H9 (cell line): Measurements from ENCODE around the gene COL23A1. TPM values are rescaled to one million over a fixed set of nuclear protein-coding genes. Genes with fewer than 3 reads are reported as not detected.
A peak's percentile ranks its signal among the peaks of the same experiment; 100 is the strongest.

Experiments used
- DNase-seq: peaks from one replicate; pipeline ENCODE4 v3.0.0-alpha.2; 2017
- H2AFZ ChIP-seq: one replicate; pipeline ENCODE4 v1.6.1; 2013; ENCODE audit warnings: mild to moderate bottlenecking, low read length, control low read depth, moderate library complexity
- H2AK5ac ChIP-seq: 2 replicates; pipeline ENCODE4 v1.6.1; 2013; ENCODE audit warnings: low read length, control low read depth, mixed read lengths; ENCODE audit not compliant: insufficient read length
- H2BK120ac ChIP-seq: one replicate; pipeline ENCODE4 v1.6.1; 2013; ENCODE audit warnings: low read depth, mild to moderate bottlenecking, low read length, control low read depth, inconsistent platforms; ENCODE audit not compliant: poor library complexity, severe bottlenecking
- H2BK12ac ChIP-seq: 2 replicates; pipeline ENCODE4 v1.6.1; 2013; ENCODE audit warnings: low read length, control low read depth, mixed read lengths, low read depth; ENCODE audit not compliant: insufficient read length
- H2BK15ac ChIP-seq: 2 replicates; pipeline ENCODE4 v1.6.1; 2013; ENCODE audit warnings: low read depth, low read length, control low read depth
- H2BK20ac ChIP-seq: one replicate; pipeline ENCODE4 v1.6.1; 2013; ENCODE audit warnings: low read depth, mild to moderate bottlenecking, low read length, control low read depth, inconsistent platforms; ENCODE audit not compliant: poor library complexity, severe bottlenecking
- H2BK5ac ChIP-seq: 2 replicates; pipeline ENCODE4 v1.6.1; 2013; ENCODE audit warnings: low read length, control low read depth, mixed read lengths; ENCODE audit not compliant: insufficient read length
- H3K14ac ChIP-seq: 2 replicates; pipeline ENCODE4 v1.6.1; 2013; ENCODE audit warnings: low read length, control low read depth; ENCODE audit not compliant: insufficient read depth
- H3K18ac ChIP-seq: 2 replicates; pipeline ENCODE4 v1.6.1; 2013; ENCODE audit warnings: low read depth, mild to moderate bottlenecking, mixed read lengths, low read length, control low read depth; ENCODE audit not compliant: insufficient read length
- H3K23ac ChIP-seq: 2 replicates; pipeline ENCODE4 v1.6.1; 2013; ENCODE audit warnings: low read length, control low read depth, mixed read lengths, low read depth; ENCODE audit not compliant: insufficient read length
- H3K23me2 ChIP-seq: 2 replicates; pipeline ENCODE4 v1.6.1; 2013; ENCODE audit warnings: low read depth, mild to moderate bottlenecking, mixed read lengths, low read length, control low read depth; ENCODE audit not compliant: insufficient read length, poor library complexity, severe bottlenecking
- H3K27ac ChIP-seq: 2 replicates; pipeline ENCODE4 v1.5.1; 2013; ENCODE audit warnings: low read length, control low read depth, mixed read lengths, low read depth; ENCODE audit not compliant: insufficient read length
- H3K27me3 ChIP-seq: 2 replicates; pipeline ENCODE4 v1.6.1; 2013; ENCODE audit warnings: low read length, control low read depth, inconsistent platforms; ENCODE audit not compliant: insufficient read depth
- H3K4ac ChIP-seq: 2 replicates; pipeline ENCODE4 v1.6.1; 2013; ENCODE audit warnings: low read depth, mild to moderate bottlenecking, control low read depth, inconsistent platforms, low read length, moderate library complexity
- H3K4me1 ChIP-seq: 2 replicates; pipeline ENCODE4 v1.6.1; 2013; ENCODE audit warnings: low read length, control low read depth, inconsistent platforms; ENCODE audit not compliant: insufficient read depth
- H3K4me2 ChIP-seq: 2 replicates; pipeline ENCODE4 v1.6.1; 2013; ENCODE audit warnings: low read length, control low read depth, mixed read lengths; ENCODE audit not compliant: insufficient read length, insufficient read depth
- H3K56ac ChIP-seq: 2 replicates; pipeline ENCODE4 v1.6.1; 2013; ENCODE audit warnings: low read depth, mild to moderate bottlenecking, mixed read lengths, low read length, control low read depth; ENCODE audit not compliant: insufficient read length
- H3K79me1 ChIP-seq: 2 replicates; pipeline ENCODE4 v1.6.1; 2013; ENCODE audit warnings: low read depth, mild to moderate bottlenecking, moderate library complexity, low read length, control low read depth, inconsistent platforms; ENCODE audit not compliant: insufficient read depth, poor library complexity, severe bottlenecking
- H3K79me2 ChIP-seq: 2 replicates; pipeline ENCODE4 v1.6.1; 2013; ENCODE audit warnings: low read length, control low read depth, inconsistent platforms; ENCODE audit not compliant: insufficient read depth
- H3K9ac ChIP-seq: 2 replicates; pipeline ENCODE4 v1.6.1; 2013; ENCODE audit warnings: low read length, control low read depth, mixed read lengths; ENCODE audit not compliant: insufficient read length; ENCODE audit errors: extremely low read depth
- H3K9me3 ChIP-seq: one replicate; pipeline ENCODE4 v1.6.1; 2013; ENCODE audit warnings: low read depth, low read length, inconsistent platforms; ENCODE audit not compliant: control insufficient read depth
- H3T11ph ChIP-seq: one replicate; pipeline ENCODE4 v1.6.1; 2013; ENCODE audit warnings: mild to moderate bottlenecking, low read length, control low read depth, inconsistent platforms
- H4K20me1 ChIP-seq: one replicate; pipeline ENCODE4 v1.6.1; 2013; ENCODE audit not compliant: control insufficient read depth, insufficient read length, insufficient read depth
- H4K5ac ChIP-seq: 2 replicates; pipeline ENCODE4 v1.6.1; 2013; ENCODE audit warnings: low read depth, mild to moderate bottlenecking, mixed read lengths, low read length, control low read depth; ENCODE audit not compliant: insufficient read length
- H4K8ac ChIP-seq: replicated peaks from 2 replicates; pipeline ENCODE4 v1.6.1; 2013; ENCODE audit warnings: low read length, control low read depth, mixed read lengths, low read depth; ENCODE audit not compliant: insufficient read length
- H4K91ac ChIP-seq: 2 replicates; pipeline ENCODE4 v1.6.1; 2013; ENCODE audit warnings: low read depth, mild to moderate bottlenecking, moderate library complexity, mixed read lengths, low read length, control low read depth; ENCODE audit not compliant: insufficient read length
- H3K27ac Mint-ChIP-seq, 3 experiments: 2 replicates in 2 of 3; 3 replicates in 1 of 3; pipeline ENCODE4 v1.8.0; 2020 to 2021; ENCODE audit warnings: mixed read lengths in 3 of 3, mild to moderate bottlenecking in 1 of 3, moderate library complexity in 1 of 3
- H3K27me3 Mint-ChIP-seq: 2 replicates; pipeline ENCODE4 v1.8.0; 2021; ENCODE audit warnings: low read depth, mild to moderate bottlenecking, moderate library complexity, mixed read lengths
- H3K36me3 Mint-ChIP-seq, 3 experiments: 2 replicates in 2 of 3; 3 replicates in 1 of 3; pipeline ENCODE4 v1.8.0; 2020 to 2021; ENCODE audit warnings: low read depth in 3 of 3, mixed read lengths in 3 of 3; ENCODE audit not compliant: insufficient read depth in 1 of 3
- H3K4me1 Mint-ChIP-seq, 2 experiments: 2 replicates each; pipeline ENCODE4 v1.8.0; 2020; ENCODE audit warnings: mixed read lengths in 2 of 2
- H3K4me3 Mint-ChIP-seq, 2 experiments: 2 replicates in 1 of 2; 3 replicates in 1 of 2; pipeline ENCODE4 v1.8.0; 2020 to 2021; ENCODE audit warnings: mild to moderate bottlenecking in 2 of 2, mixed read lengths in 2 of 2, moderate library complexity in 1 of 2
- H3K9me3 Mint-ChIP-seq, 2 experiments: 2 replicates in 1 of 2; 3 replicates in 1 of 2; pipeline ENCODE4 v1.8.0; 2020; ENCODE audit warnings: mild to moderate bottlenecking in 2 of 2, mixed read lengths in 2 of 2, moderate library complexity in 1 of 2
- CTCF ChIP-seq: fragments of 200-600 bp; sonication (generic); conservative IDR thresholded peaks from 3 replicates; pipeline ENCODE4 v1.8.0; 2021; ENCODE audit warnings: antibody characterized with exemption, mild to moderate bottlenecking
- whole genome bisulfite sequencing: extraction: QIAGEN DNeasy Blood & Tissue Kit; methylation state at CpG from one replicate; pipeline ENCODE4 v1.1.7; 2013; ENCODE audit warnings: missing lambda C conversion rate, low lambda C conversion rate, mixed read lengths; ENCODE audit not compliant: insufficient read length; ENCODE audit errors: extremely low coverage; 5-methylcytosine and 5-hydroxymethylcytosine counted together
- total RNA-seq: library from RNA; stranded (reverse); gene quantifications from 2 replicates; pipeline ENCODE4 v1.2.1, GENCODE V29; 2021

Gene COL23A1
- total RNA-seq, 1 experiment from 2014 or later = 2.6 TPM

DNA sequence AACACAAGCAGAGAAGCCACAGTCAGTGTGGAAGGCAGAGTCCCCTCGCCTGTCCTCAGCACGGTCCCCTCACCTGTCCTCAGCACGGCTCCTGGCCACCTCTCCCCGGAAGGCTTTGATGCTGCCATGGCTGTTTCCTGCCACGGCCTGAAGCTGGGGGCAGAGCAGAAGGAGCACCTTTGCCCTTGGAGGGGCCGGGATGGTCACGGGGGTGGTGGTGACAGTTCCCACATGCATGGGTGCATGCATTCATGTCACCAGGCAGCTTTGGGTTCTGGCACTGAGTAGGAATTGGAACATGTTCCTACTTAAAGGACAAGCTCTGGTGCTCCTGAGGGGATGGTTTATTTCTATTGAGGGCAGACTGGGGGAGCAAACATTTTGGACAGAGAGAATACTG lies 299.8 kb downstream of the COL23A1 start:
- Histone ChIP-seq H2BK5ac (no peak overlapping the region), H3K4me2 (no peak overlapping the region), H2BK20ac (no peak overlapping the region), H3K79me1 (no peaks in the 10 kb centered on the region), H2BK12ac (no peak overlapping the region), H3K9ac (no peak overlapping the region), H3K9me3 (no peaks in the 10 kb centered on the region), H4K20me1 (no peaks in the 10 kb centered on the region), H3K23ac (no peak overlapping the region), H3K79me2 (no peaks in the 10 kb centered on the region), H4K5ac (no peak overlapping the region), H3K18ac (no peak overlapping the region), H3K27ac (no peak overlapping the region), H3K4me1 (no peaks in the 10 kb centered on the region), H4K91ac (no peak overlapping the region), H4K8ac (no peak overlapping the region), H2AK5ac (no peak overlapping the region), H3K4ac (no peak overlapping the region), H3T11ph (no peak overlapping the region), H2AFZ (no peak overlapping the region), H2BK120ac (no peak overlapping the region), H3K56ac (no peak overlapping the region), H3K23me2 (peaks cover 3% of the 10 kb centered on the region), H2BK15ac (no peak overlapping the region), H3K27me3 (no peaks in the 10 kb centered on the region), H3K14ac (no peak overlapping the region)
- TF ChIP-seq CTCF = no peak
- DNase-seq = no peak
- Mint-ChIP-seq H3K9me3 (peaks cover 0 to under 1% of the 10 kb centered on the region in 2 experiments; a peak in 3 of 5 replicates), H3K36me3 (no peaks in the 10 kb centered on the region; a peak in 2 of 7 replicates), H3K4me3 (no peak overlapping the region), H3K27me3 (peaks cover 3% of the 10 kb centered on the region), H3K27ac (peak overlapping the region in 1 of 3 experiments; percentile 50; a peak in 1 of 7 replicates), H3K4me1 (peaks cover 0 to 21% of the 10 kb centered on the region in 2 experiments; a peak in 3 of 4 replicates)
- no CpG with 5 or more reads among the region's 7 CpGs for WGBS
